ENCODE data around the gene NAGLU.

DNA sequence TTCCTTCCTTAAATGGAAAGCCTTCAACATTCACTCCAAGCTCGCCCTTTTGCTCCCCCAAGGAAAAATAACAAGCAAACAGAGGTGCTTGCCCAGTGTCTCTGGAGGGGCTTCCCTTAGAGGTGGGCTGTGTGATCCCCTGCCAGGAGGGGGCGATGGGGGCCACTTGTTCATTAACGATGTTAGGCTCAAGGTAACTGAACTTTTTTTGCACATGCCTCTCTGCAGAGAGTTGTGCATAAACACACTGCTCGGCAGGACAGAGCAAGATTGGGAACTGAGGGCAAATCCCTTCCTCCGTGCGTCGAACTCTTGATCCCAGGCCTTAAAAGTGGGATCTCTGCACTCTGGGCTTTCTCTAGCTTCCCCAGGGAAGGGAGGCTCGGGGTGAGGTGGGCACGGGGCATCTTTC, 15.5 kb upstream of the NAGLU start:
- TF ChIP-seq POLR2A (IDR thresholded peaks at IDR 0.05; ENCODE audit: extremely low read depth, insufficient read length) (no peak), MYC (IDR thresholded peaks at IDR 0.05; ENCODE audit: low read depth, low read length) (no peak)
- TF ChIP-seq, protein P1, sequence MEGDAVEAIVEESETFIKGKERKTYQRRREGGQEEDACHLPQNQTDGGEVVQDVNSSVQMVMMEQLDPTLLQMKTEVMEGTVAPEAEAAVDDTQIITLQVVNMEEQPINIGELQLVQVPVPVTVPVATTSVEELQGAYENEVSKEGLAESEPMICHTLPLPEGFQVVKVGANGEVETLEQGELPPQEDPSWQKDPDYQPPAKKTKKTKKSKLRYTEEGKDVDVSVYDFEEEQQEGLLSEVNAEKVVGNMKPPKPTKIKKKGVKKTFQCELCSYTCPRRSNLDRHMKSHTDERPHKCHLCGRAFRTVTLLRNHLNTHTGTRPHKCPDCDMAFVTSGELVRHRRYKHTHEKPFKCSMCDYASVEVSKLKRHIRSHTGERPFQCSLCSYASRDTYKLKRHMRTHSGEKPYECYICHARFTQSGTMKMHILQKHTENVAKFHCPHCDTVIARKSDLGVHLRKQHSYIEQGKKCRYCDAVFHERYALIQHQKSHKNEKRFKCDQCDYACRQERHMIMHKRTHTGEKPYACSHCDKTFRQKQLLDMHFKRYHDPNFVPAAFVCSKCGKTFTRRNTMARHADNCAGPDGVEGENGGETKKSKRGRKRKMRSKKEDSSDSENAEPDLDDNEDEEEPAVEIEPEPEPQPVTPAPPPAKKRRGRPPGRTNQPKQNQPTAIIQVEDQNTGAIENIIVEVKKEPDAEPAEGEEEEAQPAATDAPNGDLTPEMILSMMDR (IDR thresholded peaks at IDR 0.05; ENCODE audit: low read depth, low read length) = peak; percentile 66
- TF ChIP-seq, protein P2, sequence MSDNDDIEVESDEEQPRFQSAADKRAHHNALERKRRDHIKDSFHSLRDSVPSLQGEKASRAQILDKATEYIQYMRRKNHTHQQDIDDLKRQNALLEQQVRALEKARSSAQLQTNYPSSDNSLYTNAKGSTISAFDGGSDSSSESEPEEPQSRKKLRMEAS (IDR thresholded peaks at IDR 0.05; ENCODE audit: low read depth, low read length) = no peak
